NCI-H2029 (cell line): ENCODE measurements around the gene CCDC51.
"Not testable (repeated sequence)": the region's sequence is repeated elsewhere in the genome, so short reads cannot be mapped to it uniquely, and the experiment has no call there.

Experiments used
- DNase-seq: peaks from one replicate; lab custom pipeline; 2025; lab: John Stamatoyannopoulos, UW

The CCDC51 gene

DNA sequence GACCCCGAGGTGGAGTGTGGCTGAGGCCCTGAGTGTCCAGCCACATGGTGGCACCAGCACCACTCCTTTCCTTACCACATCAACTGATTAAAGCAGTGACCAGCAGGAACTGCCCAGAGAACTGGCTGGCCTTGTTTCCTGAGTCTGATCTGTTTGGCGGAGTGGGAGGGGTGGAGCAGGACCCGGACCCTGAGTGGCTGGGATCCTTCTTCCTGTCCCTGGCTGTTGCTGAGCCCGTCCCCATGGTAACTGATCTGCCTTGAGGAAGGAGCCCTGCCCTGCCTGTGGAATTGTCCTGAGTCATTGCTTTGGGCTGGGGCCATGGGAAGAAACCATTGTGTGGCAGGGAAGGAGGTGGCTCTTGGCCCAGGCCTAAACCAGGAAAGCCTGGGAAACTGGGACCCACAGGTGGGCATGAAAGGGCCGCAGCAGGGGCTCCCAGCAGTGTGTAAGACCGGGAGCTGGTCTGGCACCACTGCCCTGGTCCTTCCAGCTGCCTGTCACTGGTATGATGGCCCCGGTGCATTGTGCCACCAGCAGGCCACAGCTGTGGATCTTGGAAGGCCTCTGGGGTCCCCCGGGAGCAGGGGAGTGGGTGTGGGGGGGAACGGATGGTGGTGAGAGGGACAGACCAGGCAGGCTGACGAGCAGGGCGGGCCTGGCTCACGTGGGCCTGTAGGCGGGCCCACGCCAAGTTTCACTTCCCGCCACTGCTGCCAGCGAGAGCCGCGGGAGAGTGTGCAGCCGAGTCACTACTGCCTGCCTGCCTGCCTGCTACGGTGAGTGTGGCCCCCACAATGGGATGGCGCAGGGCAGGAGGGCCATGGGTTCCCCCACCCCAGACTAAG lies 25.8 kb upstream of the CCDC51 start:
- peak; percentile 97 for DNase-seq

DNA sequence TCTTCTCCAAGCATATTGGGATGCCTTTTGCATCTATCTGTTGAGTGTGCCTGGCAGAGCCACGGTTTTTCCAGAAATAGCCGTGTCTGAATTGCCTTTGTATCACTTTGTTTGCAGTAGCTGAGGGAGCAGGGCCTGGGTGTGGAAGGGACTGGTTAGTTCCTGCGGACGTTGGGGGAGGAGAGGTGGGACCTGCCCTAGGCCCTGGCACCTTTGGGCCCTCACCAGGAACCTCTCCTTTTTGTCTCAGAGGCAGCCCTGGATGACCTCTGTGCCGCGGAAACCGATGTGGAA lies 25.3 kb upstream of the CCDC51 start:
- DNase-seq, result peak; percentile 71

DNA sequence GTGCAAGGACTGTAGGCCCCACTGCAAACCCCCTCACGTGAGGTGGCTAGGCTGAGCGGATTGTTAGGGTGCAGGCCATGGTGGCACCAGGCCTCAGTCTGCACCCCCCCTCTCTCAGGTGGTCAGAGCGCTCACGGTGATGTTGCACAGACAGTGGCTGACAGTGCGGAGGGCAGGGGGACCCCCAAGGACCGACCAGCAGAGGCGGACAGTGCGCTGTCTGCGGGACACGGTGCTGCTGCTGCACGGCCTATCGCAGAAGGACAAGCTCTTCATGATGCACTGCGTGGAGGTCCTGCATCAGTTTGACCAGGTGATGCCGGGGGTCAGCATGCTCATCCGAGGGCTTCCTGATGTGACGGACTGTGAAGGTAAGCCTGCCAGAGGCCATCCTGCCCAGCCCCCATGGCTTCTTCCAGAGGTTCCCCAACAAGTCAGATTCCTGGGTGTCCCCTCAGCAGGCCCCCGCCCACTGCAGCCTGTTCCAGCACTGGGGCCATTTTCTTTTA lies 24.8 kb upstream of the CCDC51 start:
- DNase-seq, result no peak

DNA sequence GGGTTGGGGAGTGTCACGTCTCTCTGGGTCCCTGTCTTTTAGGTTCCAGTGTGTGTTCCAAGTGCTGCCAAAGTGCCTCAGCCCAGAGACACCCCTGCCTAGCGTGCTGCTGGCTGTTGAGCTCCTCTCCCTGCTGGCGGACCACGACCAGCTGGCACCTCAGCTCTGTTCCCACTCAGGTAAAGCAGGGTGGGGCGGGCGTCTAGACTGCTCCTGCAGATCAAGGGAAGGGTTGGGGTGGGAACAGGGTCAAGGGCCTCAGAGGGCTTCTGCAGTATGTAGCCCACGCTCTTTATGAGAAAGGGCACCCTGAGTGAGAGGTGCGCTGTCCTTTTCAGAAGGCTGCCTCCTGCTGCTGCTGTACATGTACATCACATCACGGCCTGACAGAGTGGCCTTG lies 23.8 kb upstream of the CCDC51 start:
- no peak for DNase-seq

DNA sequence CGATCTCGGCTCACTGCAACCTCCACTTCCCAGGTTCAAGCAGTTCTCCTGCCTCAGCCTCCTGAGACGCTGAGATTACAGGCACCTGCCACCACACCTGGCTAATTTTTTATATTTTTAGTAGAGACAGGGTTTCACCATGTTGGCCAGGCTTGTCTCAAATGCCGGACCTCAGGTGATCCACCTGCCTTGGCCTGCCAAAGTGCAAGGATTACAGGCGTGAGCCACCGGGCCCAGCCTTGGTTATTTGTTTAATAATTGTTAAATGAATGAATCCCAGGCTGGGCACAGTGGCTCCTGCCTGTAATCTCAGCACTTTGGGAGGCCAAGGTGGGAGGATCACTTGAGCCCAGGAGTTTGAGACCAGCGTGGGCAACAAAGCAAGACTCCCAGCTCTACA lies 21.8 kb upstream of the CCDC51 start:
- not testable (repeated sequence) for DNase-seq

DNA sequence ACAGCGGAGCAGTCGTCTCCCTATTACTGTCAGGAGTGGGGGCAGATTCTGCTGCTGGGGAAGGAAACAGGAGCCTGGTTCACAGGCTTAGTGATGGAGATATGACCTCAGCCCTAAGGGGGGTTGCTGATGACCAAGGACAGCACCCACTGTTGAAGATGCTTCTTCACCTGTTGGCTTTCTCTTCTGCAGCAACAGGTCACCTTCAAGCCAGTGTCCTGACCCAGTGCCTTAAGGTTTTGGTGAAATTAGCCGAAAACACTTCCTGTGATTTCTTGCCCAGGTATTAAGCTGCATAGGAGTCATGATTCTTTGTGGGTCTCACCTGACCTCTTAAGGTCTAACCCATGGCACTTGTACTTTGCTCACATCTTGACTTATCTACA lies 20.6 kb upstream of the CCDC51 start:
- no peak for DNase-seq

DNA sequence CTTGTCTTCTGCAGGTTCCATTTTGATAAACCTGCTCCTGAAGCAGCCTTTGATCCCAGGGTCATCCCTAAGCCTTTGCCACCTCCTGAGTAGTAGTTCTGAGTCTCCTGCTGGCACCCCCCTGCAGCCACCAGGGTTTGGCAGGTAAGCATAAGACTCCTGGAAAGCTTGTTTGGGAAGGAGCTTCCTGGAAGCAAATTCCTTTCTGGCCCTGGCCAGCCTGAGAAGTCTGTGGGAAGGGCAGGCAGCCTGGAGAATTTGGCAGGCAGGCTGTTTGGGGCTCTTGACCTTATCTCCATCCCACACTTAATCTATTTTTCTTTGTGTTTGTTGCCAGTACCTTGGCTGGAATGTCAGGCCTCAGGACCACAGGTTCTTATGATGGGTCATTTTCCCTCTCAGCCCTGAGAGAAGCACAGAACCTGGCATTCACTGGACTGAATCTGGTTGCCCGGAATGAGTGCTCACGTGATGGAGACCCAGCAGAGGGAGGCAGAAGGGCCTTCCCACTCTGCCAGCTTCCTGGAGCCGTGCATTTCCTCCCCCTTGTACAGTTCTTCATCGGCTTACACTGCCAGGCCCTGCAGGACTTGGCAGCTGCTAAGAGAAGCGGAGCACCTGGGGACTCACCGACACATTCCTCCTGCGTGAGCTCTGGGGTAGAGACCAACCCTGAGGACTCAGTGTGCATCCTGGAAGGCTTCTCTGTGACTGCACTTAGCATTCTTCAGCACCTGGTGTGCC lies 20.0 kb upstream of the CCDC51 start:
- no peak for DNase-seq

DNA sequence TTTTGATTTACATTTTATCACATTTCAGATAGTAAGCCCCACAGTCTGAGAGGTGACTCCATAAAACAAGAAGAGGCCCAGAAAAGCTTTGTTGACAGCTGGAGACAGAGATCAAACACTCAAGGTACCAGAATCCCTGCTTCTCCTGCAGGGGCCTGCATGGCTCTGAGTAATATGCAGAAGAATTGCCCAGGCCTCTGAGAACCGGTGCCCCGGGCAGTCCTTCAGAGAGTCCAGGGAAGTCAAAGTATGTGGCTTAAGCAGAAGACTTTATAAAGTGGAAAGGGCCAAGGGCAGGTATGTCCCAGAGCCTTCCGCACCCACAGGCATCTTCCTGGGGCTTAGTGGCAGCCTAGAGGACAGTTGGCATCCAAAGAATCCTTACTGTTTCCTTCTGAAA lies 19.4 kb upstream of the CCDC51 start:
- DNase-seq, result no peak

DNA sequence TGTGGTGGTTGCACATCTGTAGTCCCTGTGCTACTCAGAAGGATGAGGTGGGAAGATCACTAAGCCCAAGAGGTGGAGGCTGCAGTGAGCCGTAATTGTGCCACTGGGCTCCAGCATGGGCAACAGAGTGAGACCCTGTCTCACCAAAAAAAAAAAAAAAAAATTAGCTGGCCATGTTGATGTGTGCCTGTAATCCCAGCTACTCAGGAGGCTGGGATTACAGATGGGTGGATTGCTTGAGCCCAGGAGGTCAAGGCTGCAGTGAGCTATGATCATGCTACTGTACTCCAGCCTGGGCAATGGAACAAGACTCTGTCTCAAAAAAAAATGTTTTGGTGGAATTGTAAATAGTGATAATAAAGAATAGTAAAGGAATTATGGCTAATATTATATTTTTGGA lies 16.5 kb upstream of the CCDC51 start:
- DNase-seq, result no peak

DNA sequence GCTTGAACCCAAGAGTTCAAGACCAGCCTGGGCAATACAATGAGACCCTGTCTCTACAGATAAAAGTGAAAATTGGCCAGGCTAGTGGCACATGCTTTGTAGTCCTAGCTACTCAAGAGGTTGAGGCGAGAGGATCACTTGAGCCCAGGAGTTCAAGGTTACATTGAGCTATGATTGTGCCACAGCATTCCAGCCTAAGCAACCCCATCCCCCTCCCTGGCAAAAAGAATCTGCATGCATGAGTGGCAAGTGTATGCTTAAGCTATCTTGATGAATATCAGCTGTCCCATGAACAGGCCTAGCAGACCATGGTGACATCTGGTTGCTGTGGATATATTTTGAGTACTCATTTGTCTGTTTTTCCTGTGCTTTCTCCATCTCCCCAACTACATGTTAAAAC lies 11.4 kb upstream of the CCDC51 start:
- DNase-seq, result peak; percentile 16

DNA sequence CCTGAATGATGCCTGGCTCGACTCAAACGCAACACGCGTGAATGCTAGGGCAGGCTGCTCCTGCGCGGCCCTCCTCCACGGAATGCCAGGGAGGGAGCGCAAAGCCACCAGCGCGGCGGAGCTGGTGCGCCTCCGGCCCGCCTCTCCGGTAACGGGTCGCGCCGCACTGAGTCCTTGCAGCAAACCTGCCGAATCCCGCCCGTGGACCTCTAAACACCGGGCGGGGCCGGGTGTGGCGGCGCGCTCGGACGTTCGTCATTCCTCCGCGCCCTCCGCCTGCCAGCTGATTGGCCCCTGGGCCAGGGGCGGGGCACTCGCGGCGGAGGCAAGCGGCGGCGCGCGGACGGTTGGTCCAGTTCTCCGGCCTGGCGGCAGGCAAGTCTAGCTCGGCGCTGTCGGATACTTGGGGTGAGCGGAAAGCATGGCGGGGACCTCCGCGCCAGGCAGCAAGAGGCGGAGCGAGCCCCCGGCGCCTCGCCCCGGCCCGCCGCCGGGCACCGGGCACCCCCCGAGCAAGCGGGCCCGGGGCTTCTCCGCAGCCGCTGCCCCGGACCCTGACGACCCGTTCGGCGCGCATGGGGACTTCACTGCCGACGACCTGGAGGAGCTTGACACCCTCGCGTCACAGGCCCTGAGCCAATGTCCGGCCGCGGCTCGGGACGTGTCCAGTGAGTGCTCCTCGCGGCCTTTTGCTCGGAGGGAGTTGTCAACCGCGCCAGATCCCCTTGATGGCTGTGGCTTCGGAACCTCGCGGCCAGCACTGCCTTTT lies 6.7 kb upstream of the CCDC51 start, which contains the start of gene ATRIP:
Gene ATRIP (plus strand): TSS at position 313 of the 769 bp plus-strand sequence. CDS start 109 bp downstream, at position 422.
- DNase-seq, result peak; percentile 67

DNA sequence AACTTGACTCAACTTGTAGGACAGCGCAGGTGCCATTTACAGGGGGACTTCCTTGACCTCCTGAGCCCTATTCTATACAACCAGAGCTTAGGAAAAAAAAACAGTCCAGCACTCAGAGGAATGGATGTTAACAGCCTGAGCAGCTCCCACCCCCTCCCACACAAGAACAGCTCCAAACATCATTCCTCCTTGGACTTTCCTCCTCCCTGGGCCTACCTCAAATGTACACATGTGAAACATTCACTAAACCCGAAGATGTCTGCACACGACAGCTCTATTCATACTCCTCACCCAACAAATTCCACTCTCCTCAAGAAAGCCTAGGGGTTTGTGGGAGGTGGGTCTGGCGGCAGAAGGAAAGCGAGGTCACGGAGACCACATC lies 6.1 kb upstream of the CCDC51 start:
- DNase-seq, result no peak

DNA sequence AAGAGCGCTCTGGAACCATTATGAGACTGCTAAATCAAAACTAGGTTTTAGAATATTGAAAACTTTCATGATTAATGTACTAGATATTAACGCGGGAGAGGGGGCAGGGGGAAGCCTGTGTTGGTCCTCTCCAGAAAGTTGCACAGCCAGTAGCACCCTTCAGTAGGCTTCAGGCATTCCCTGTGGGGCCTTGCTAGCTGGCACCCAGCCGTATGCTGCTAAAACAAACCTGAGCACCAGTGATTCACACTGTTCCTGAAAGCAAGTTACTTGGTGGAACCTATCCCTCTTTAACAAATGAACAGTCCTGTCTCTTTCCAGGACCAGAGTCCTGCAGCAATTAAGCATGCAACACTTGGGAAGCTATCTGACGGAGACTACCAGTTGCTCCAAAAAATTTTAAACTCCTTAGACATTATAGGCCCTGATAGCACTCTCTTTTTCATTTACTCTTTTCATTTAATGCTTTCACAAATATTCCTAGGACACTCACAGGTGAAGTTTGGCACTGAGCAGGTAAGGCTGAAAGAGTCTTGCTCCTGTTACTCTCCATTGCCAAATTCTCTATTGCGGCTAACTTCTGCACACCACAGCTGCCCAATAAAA lies 5.5 kb upstream of the CCDC51 start:
- DNase-seq, result no peak

DNA sequence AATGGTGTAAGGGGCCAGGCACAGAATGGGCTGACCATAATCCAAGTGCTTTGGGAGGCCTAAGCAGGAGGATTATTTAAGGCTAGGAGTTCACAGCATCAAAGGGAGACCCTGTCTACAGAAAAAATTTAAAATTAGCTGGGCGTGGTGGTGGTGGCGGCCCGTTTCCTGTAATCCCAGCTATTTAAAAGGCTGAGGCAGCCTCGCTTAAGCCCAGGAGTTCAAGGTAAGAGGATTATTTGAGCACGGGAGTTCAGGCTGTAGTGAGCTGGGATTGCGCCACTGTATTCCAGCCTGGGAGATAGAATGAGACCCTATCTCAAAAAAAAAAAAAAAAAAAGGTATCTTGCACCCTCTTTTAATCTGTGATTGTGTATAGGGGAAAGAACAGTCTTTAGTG lies 2.0 kb upstream of the CCDC51 start:
- DNase-seq, result no peak

DNA sequence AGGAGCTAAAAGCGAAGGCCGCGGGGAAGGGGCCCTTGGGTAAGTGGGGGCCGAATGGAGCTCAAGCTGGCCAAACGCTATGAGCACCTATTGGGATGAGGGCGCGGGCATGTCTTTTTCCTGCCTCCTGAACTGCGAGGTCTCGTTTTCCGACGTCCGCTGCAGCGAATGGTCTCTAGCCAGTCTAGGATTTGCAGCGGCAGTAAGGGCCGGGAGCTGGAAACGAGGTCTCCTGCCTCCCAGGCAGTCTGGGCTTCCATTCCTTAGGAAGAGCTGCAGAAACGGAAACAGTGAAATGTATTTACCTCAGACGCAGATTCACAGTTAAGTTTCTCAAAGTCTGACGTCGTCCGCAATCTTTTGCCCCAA lies 655 bp upstream of the CCDC51 start:
- no peak for DNase-seq

DNA sequence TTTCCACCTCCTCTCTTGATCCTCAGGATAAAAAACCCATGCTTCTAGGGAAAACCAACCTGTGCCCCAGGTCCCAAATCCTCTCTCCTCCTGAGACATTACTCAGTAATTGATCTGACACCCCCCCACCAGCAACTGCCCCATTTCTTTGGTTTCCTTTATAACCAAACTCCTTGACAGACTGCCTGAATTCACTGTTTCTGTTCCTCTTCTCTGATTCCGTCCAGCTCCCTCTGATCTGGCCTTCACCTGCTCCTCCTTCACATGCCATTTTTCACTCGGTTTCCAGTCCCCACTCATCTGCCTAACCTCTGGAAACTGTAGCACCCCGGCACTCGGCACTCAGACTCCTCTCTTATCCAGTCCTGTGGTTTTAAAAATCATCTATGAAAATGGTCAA lies 2.1 kb downstream of the CCDC51 start:
- no peak for DNase-seq

DNA sequence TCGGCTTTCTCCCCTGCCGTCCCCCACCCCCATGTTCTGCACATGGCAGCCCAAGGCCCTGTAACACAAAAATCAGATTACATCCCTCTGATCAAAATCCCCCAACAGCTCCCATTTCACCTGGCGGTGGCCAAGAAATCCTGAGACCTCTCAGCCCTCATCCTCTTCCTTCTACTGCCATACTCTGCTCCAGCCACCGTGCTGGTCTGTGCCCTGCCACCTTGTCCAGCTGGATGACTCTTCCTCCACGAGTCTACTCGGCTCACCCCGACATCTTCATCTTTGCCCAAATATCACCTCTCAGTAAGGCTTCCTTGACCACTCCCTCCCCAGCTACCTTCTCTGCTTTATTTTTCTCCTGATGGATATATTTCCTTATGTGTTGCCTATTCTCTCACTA lies 3.1 kb downstream of the CCDC51 start:
- DNase-seq, result no peak

DNA sequence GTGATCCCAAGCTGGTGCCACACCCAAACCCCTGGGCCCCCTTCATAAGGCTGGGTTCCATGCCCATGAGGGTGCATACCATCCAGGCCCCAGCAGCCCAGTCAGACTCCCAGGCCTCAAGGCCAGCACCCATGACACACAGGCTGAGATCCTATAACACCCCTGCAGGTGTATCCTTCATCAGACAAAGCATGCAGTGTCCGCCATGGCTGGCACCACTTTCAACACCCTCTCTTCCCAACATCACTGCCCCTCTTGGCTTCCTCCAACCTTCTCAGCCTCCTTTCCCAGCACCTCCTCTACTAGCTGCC lies 3.5 kb downstream of the CCDC51 start:
- DNase-seq, result no peak

DNA sequence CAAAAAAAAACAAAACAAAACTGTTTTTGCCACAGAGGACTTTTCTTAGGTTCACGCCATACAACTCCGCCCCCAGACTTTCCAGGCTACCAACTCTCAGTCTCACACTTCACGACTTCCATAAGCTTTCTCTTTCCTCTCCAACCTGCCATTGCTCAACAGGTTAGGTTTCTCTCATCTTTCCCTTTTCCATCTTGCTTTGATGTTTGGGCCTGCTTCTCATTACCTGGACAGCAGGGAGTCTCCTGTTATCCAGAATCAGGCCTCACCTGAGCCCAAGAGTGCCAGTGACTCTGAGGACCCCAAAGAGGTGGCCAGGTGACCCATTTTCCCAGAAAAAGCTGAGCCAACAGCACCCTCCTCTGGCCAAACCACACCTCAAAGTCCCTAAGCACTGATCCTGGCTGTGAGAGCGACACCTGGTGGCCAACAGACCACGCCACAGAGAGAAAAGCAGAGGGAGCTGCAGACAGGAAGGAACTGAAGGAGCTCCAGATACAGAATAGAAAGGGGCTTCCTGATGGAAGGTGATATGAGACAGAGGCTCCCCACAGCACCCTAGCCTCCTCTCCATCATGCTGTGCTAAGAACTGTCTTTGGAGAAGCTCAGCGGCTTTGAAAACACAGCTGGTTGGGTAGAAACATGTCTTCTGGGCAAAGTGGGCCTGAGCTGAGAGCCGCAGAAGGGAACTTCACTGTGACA lies 4.0 kb downstream of the CCDC51 start:
- DNase-seq, result peak; percentile 46

DNA sequence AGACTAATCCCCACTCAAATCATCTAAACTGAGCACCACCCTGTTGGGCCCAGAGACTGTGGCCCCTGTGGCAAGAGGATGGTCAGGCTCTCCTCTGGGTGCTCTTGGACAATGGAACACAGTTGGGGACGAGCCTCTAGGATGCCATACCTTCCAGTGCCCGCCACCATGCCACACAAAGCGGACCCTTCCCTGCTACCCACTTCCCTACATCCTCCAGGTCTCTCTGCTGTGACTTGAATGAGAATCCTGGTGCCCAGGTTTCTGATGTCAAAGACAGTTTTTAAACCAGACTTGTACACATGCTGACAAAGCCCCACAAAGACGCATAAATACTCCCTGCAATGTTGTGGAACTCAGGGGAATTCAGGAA lies 4.7 kb downstream of the CCDC51 start:
- DNase-seq, result no peak

DNA sequence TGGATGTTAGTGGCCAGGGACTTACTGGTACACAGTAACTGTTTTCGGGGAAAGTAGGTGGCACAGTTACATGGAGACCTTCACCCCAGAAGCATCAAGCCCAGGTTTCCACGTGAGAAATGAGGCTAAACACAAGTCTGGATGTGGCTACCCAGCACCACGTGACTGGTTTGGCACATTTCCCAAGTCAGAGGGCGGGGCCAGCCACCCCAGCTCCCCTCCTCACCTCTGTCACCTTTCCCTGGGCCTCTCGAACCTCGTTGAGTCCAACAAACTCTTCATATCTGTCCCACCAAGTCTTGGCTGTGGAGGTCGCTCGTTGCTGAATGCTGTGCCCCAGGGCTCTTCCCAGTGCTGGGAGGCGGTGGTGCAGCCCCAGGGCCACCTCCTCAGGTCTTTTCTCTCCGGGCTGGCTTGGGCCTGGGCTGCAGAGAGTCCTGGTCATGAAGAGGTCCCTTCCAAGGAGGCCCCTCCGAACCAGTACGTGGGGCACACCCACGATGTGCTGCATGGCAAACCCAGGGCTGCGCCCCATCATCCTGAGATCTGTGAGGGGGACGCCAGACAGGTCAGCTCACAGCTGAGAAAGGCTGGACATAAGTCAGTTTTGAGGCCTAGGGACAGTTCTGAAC lies 5.2 kb downstream of the CCDC51 start:
- DNase-seq, result no peak
